ENCODE results near the gene RFX2.
"Not testable (repeated sequence)": the region's sequence is repeated elsewhere in the genome, so short reads cannot be mapped to it uniquely, and the experiment has no call there.

Gene RFX2

DNA sequence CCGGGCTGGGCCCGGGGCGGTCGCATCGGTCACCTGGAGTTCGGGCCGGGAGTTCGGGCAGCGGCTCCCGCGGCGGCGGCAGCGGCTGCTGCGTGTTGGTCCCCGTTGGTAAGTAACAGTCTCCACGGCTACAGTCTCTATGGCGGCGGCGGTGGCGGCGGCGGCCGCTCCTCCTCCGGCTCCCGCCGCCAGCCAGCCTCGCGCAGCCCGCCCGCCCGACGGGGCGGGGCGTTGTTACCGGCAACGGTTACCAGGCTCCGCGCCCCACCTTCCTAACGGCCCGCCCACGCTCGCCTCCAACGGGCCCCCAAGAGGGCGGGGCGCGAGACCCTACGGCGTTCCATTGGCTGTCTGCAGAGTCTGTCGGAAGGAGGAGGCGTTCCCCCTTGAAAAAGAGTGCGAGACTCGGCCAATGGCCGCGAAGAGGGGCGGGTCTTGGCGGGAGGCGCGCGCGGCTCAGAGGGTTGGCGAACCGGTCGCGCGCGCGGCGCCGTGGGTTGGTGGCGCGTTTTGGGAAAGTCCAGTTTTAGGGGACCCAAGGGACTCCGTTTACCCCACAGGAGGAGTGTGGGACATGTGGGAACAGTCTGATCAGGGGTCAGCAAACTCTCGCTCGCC lies at the start of gene RFX2:
Gene RFX2, minus strand, starts transcription at position 141 of the 618 bp plus-strand sequence. CDS start 63,004 bp downstream, outside the sequence.
- DNase-seq, result peak; percentile 70

DNA sequence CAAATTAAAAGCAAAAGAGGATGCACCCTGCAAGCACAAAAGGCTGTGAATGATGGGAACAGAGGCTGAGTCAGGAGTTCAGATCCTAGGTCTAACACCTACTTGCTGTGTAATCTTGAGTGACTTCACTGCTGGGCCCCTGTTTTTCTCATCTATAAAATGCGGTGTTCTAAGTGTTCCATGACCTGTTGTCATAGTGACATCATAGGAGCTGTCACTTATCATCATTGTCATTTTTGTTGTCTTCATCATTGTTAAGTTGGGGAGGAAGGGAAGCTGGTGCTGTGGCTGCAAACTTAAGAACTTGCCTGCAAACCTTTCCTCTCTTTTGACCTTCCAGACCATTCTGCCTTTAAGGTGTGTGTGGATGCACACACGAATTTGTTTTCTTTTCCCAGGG lies 45.7 kb upstream of the RFX2 start:
- no peak for DNase-seq

- DNase-seq, result no peak
Observed at GRCh38 chr19:6150289-6150688, 40.0 kb upstream of the RFX2 start.

DNA sequence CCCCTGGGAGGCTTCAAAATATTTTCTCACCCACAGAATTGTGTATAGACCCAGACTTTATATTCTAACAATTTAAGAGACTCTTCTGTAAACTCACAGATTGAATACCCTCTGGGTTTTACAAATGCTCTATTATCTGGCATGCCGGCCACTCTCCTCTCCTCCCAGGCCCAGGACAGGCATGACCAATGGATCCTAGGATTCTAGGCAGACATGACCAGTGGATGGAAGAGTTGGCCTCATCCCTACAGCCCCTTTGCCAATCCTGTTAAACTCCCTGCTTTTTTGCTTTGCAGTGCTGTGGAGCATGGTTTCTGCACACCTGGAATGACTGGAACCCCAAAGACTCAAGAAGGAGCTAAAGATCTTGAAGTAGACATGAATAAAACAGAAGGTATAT lies 30.9 kb upstream of the RFX2 start:
- DNase-seq, result no peak

GRCh38 chr19:6138511-6138910 lies 28.2 kb upstream of the RFX2 start:
- DNase-seq, result no peak

- no peak for DNase-seq
Observed at GRCh38 chr19:6138066-6138465, 27.8 kb upstream of the RFX2 start.

- no peak for DNase-seq
Observed at GRCh38 chr19:6133231-6133630, 22.9 kb upstream of the RFX2 start.

- no peak for DNase-seq
Observed at GRCh38 chr19:6132482-6132881, 22.2 kb upstream of the RFX2 start.

GRCh38 chr19:6127716-6128335 lies 17.5 kb upstream of the RFX2 start:
- DNase-seq, result no peak

GRCh38 chr19:6126335-6126974 lies 16.2 kb upstream of the RFX2 start:
- no peak for DNase-seq

DNA sequence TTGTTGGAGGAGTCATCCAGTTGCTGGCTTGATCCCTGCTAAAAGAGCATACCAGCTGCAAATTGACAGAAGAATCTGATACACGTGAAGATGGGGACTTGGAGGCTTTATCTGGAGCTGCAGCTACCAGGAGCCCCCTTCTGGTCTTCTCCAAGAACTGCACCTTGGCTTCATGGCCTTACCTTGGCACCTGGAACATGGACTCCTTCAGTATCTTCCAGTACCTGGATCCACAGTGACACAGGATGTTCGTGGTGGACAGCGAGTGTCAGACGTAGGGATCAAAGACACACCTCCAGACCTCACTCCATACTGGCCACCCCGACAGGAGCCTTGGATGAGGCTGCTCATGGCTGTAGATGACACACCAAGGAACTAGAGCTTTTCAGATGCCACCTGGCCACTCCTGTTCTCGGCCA lies 15.3 kb upstream of the RFX2 start:
- no peak for DNase-seq

DNA sequence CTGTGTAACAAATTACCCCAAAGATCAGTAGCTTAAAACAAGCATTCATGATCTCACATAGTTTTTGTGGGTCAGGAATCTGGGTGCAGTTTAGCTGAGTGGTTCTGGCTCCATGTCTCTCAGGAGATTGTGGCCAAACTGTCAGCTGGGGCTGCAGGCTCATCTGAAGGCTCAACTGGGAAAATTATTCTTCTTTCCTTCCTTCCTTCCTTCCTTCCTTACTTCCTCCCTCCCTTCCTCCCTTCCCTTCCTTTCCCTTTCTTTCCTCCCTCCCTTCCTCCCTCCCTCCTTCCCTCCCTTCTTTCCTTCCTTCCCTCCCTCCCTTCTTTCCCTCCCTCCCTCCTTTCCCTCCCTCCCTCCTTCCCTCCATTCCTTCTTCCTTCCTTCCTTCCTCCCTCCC lies 8.7 kb upstream of the RFX2 start:
- no peak for DNase-seq

GRCh38 chr19:6118043-6118442 lies 7.7 kb upstream of the RFX2 start:
- DNase-seq, result no peak

DNA sequence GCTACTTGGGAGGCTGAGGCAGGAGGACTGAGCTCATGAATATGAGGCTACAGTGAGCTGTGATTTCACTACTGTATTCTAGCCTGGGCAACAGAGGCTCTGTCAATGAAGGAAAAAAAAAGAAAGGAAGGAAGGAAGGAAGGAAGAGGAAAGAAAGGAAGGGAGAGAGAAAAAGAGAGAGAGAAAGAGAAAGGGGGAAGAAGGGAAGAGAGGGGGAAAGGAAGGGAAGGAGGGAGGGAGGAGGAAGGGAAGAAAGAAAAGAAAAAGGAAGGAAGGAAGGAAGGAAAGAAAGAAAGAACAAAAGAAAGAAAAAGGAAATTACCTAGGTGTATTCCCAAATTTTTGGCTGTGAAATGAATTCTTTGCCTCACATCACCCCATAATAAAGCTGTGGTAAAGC lies 7.2 kb upstream of the RFX2 start:
- DNase-seq, result no peak

DNA sequence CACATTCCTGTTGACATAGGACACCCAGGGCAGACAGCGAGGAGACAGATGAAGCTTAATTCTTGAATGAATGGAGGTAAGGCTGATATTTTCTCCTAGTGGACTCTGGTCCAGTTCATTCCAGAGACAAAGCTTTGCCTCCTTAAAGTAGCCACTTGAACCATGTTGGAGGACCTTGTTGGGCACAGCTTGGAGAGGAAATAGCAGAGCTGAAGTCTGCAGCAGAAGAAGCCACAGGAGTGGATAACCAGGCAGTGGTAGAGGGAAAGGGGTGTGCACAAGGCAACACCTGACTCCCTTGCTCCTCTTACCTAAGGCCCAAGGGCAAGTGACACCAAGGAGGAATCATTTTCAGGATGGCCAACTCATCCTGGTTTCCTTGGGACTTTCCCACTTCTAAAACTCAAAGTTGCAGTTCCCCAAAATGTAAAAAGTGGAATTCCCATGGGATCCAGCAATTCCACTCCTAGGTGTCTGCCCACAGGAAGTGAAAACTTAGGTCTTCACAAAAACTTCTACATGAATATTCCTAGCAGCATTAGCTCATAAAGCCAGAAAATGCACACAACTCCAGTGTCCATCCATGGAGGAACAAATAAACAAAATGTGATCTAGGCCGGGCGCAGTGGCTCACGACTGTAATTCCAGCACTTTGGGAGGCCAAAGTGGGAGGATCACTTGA lies 6.6 kb upstream of the RFX2 start:
- DNase-seq, result no peak

GRCh38 chr19:6115992-6116391 lies 5.7 kb upstream of the RFX2 start:
- no peak for DNase-seq

DNA sequence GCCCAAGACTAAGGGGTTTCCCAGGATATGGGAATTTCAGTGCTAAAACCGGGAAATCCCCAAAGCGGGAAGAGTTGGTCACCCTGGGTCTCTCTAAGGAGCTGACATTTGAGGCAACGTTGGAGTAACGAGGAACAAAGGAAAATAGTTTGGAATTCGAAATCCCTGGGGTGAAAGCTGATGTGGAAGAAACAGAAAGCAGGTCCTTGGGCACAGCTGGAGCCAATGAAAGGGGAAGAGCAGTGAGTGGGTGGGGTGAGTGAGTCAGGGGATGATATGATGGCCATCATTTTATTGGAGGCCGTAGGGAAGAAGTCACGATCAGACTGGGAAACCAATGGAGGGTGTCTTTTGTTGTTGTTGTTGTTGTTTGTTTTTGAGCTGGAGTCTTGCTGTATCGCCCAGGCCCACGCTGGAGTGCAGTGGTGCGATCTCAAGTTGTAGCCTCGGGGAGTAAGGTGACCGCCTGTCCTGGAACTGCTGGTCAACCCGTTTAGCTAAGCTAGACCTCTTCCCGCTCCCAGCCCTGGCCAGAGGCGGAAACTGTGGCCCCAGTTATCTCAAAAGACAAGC lies 3.4 kb upstream of the RFX2 start:
- DNase-seq, result no peak

GRCh38 chr19:6109947-6110346 lies 353 bp downstream of the RFX2 start:
- DNase-seq, result no peak

DNA sequence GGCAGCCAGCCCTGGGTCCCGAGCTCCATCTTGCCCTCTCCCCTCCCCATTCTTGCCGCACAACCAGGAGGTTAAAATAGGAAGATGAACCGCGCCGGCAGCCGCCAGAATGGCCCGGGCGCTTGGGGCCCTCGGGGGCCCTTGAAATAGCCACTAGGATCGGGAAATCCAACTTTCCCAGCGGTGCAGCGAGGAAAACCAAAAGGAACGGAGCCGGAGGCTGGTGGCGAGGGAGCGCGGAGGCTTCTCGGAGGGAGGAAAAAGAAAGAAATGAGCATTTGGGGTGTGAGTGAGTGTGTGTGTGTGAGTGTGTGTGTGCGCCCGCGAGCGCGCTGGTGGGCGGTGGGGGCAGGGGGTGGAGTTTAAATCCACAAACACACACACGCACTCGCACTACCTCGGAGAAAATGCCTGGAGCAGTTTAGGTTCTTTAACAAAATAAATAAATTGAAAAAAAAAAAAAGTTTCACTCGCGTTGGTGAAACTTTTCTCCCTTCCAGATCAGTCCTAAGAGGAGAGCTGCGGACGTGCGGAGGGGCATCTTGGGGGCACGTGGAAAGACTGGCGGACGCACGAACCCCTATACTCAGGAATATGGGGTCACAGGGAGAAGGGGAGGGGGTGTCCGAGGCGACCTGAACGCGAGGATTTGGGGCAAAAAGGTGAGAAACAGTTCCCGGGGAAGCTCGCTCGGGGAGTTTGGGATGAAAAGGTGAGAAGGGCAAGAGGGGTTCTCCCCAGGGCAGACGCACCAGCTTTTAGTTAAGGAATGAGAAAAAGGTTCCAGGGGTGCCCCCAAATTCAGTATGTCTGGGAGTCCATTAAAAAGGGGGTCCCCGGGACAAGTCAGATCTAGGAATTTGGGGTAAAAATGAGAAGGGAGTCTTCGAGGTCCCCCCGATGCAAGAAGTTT lies 1.3 kb downstream of the RFX2 start:
- no peak for DNase-seq

GRCh38 chr19:6106643-6107294 lies 3.5 kb downstream of the RFX2 start:
- not testable (repeated sequence) for DNase-seq

- no peak for DNase-seq
Observed at GRCh38 chr19:6105444-6105843, 4.9 kb downstream of the RFX2 start.

GRCh38 chr19:6103894-6104293 lies 6.4 kb downstream of the RFX2 start:
- no peak for DNase-seq
